GF-D8 (cell line): ENCODE measurements around the gene GJB6.
"Not testable (repeated sequence)": the region's sequence is repeated elsewhere in the genome, so short reads cannot be mapped to it uniquely, and the experiment has no call there.

Source experiments
- DNase-seq: peaks from one replicate; lab custom pipeline; 2025; lab: John Stamatoyannopoulos, UW

The GJB6 gene

GRCh38 chr13:20231839-20232555 lies at the start of gene GJB6:
Gene GJB6 (minus strand): TSS chr13:20232319. CDS start chr13:20223480, 8,839 bp downstream.
- DNase-seq = no peak

GRCh38 chr13:20276901-20277300 lies 44.8 kb upstream of the GJB6 start:
- not testable (repeated sequence) for DNase-seq

GRCh38 chr13:20274466-20274865 lies 42.3 kb upstream of the GJB6 start:
- no peak for DNase-seq

- DNase-seq = no peak
These were observed 40.6 kb upstream of the GJB6 start for GRCh38 chr13:20272588-20273171.

GRCh38 chr13:20272104-20272503 lies 40.0 kb upstream of the GJB6 start:
- no peak for DNase-seq

- DNase-seq = no peak
These were observed 39.3 kb upstream of the GJB6 start for GRCh38 chr13:20271441-20271840.

GRCh38 chr13:20270163-20270865 lies 38.2 kb upstream of the GJB6 start:
- no peak for DNase-seq

GRCh38 chr13:20264271-20265018 lies 32.3 kb upstream of the GJB6 start:
- no peak for DNase-seq

- no peak for DNase-seq
These were observed 31.4 kb upstream of the GJB6 start for GRCh38 chr13:20263393-20264044.

GRCh38 chr13:20258963-20259288 lies 26.8 kb upstream of the GJB6 start:
- DNase-seq = no peak

- no peak for DNase-seq
These were observed 26.3 kb upstream of the GJB6 start for GRCh38 chr13:20258208-20258962.

- no peak for DNase-seq
These were observed 22.0 kb upstream of the GJB6 start for GRCh38 chr13:20254076-20254475.

- no peak for DNase-seq
These were observed 17.8 kb upstream of the GJB6 start for GRCh38 chr13:20249913-20250312.

GRCh38 chr13:20247963-20248362 lies 15.8 kb upstream of the GJB6 start:
- DNase-seq = no peak

- DNase-seq = no peak
These were observed 15.3 kb upstream of the GJB6 start for GRCh38 chr13:20247403-20247802.

GRCh38 chr13:20241593-20241992 lies 9.5 kb upstream of the GJB6 start:
- DNase-seq = no peak

- DNase-seq = no peak
These were observed 7.6 kb upstream of the GJB6 start for GRCh38 chr13:20239748-20240147.

- DNase-seq = no peak
These were observed 598 bp upstream of the GJB6 start for GRCh38 chr13:20232556-20233277.

GRCh38 chr13:20230913-20231838 lies 943 bp downstream of the GJB6 start:
- no peak for DNase-seq

GRCh38 chr13:20227730-20228129 lies 4.4 kb downstream of the GJB6 start:
- DNase-seq = no peak
